ENCODE results near the gene CLNK.

DNA sequence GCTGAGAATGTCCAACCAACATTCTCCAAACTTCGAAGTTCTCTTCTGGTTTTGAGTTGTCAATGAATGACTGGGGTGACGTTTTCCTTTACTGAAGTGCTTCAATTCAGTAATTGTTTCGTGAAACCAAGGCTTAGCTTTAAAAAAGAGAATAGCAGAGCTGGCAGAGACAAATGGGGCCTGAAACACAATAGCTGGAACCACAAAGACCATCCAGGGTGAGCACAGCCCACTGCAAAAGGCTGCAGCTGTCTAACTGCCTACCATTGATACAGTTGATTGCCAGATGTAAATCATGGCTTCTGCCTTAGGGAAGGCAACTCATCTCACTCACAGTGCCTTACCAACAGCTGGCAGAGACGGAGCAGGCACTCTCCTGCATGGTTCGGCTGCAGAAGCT, 148.7 kb downstream of the CLNK start:
- TF ChIP-seq, protein P1, sequence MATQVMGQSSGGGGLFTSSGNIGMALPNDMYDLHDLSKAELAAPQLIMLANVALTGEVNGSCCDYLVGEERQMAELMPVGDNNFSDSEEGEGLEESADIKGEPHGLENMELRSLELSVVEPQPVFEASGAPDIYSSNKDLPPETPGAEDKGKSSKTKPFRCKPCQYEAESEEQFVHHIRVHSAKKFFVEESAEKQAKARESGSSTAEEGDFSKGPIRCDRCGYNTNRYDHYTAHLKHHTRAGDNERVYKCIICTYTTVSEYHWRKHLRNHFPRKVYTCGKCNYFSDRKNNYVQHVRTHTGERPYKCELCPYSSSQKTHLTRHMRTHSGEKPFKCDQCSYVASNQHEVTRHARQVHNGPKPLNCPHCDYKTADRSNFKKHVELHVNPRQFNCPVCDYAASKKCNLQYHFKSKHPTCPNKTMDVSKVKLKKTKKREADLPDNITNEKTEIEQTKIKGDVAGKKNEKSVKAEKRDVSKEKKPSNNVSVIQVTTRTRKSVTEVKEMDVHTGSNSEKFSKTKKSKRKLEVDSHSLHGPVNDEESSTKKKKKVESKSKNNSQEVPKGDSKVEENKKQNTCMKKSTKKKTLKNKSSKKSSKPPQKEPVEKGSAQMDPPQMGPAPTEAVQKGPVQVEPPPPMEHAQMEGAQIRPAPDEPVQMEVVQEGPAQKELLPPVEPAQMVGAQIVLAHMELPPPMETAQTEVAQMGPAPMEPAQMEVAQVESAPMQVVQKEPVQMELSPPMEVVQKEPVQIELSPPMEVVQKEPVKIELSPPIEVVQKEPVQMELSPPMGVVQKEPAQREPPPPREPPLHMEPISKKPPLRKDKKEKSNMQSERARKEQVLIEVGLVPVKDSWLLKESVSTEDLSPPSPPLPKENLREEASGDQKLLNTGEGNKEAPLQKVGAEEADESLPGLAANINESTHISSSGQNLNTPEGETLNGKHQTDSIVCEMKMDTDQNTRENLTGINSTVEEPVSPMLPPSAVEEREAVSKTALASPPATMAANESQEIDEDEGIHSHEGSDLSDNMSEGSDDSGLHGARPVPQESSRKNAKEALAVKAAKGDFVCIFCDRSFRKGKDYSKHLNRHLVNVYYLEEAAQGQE (IDR thresholded peaks at IDR 0.05; ENCODE audit: insufficient read depth in 1 of 2, low read depth in 2 of 2, low read length in 2 of 2), result no peak
- no peak for TF ChIP-seq TAF1 (IDR thresholded peaks at IDR 0.05; ENCODE audit: borderline replicate concordance, insufficient read depth, low read length)

All from PFSK-1 (cell line).